Memory B cell (primary cell): ENCODE data around the gene ADAM11.
A peak's percentile ranks its signal among the peaks of the same experiment; 100 is the strongest.

Experiments
- ATAC-seq: fragments of 150-1000 bp; cut with Tn5 transposase; 2 replicates; pipeline ENCODE4 v1.10.0; 2021; ENCODE audit warnings: low read depth, mild to moderate bottlenecking, moderate library complexity
- DNase-seq, 2 donors: peaks; one replicate each; pipeline ENCODE4 v3.0.0; 2022; ENCODE audit warnings: low spot score in 2 of 2
- H3K27ac Mint-ChIP-seq: one replicate; pipeline ENCODE4 v1.8.0; 2022; ENCODE audit warnings: mild to moderate bottlenecking, moderate library complexity, mixed read lengths
- H3K27me3 Mint-ChIP-seq: one replicate; pipeline ENCODE4 v1.8.0; 2022; ENCODE audit warnings: mixed read lengths
- H3K36me3 Mint-ChIP-seq: one replicate; pipeline ENCODE4 v1.8.0; 2022; ENCODE audit warnings: mild to moderate bottlenecking, mixed read lengths
- H3K4me1 Mint-ChIP-seq: one replicate; pipeline ENCODE4 v1.8.0; 2022; ENCODE audit warnings: mixed read lengths
- H3K4me3 Mint-ChIP-seq: one replicate; pipeline ENCODE4 v1.8.0; 2022; ENCODE audit warnings: mild to moderate bottlenecking, moderate library complexity, mixed read lengths
- H3K9me3 Mint-ChIP-seq: one replicate; pipeline ENCODE4 v1.8.0; 2022; ENCODE audit warnings: mixed read lengths

Gene ADAM11

GRCh38 chr17:44776628-44777393 is 18.0 kb downstream of the ADAM11 start:
- Mint-ChIP-seq H3K36me3 (no peaks in the 10 kb centered on the region), H3K9me3 (no peaks in the 10 kb centered on the region), H3K27me3 (peaks cover 12% of the 10 kb centered on the region), H3K4me3 (peak overlapping the region; percentile 96), H3K27ac (no peak overlapping the region), H3K4me1 (peaks cover 18% of the 10 kb centered on the region)
- no peak for ATAC-seq
- DNase-seq: no peak

- Mint-ChIP-seq H3K9me3 (no peaks in the 10 kb centered on the region), H3K36me3 (no peaks in the 10 kb centered on the region), H3K4me1 (peaks cover 18% of the 10 kb centered on the region), H3K27ac (no peak overlapping the region), H3K4me3 (no peak overlapping the region), H3K27me3 (peaks cover 10% of the 10 kb centered on the region)
- DNase-seq (no peak), ATAC-seq (no peak)
These were observed 18.9 kb downstream of the ADAM11 start for GRCh38 chr17:44777394-44778348.

DNA sequence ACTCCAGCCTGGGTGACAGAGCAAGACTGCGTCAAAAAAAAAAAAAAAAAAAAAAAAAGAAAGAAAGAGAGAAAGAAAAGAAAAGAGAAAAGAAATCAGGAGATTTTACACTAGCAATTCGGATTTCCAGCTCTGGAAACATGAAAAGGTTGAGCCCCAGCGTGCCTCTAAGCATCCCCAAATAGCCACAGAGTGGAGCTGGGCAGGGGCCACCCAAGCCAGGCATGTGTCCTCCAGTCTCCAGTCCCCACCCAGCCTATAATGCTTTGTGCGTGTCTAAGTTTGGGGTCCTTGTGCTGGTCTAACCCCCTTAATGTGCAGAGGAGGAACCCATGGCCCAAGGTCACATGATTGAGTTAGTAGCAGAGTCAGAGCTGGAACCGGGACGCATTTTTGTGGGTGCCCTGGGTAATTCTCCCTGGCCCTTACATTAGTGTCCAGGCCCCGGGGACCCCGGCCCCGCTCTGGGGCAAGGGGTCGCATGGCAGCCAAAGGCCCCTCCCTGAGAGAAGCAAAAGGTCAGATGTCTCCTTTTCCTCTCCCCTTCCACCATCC is 19.9 kb downstream of the ADAM11 start:
- H3K4me3 Mint-ChIP-seq: peak overlapping the region; percentile 67
- no peak for DNase-seq
- no peak overlapping the region for H3K27ac Mint-ChIP-seq
- H3K36me3 Mint-ChIP-seq: no peaks in the 10 kb centered on the region
- no peak for ATAC-seq
- H3K9me3 Mint-ChIP-seq: no peaks in the 10 kb centered on the region
- peaks cover 10% of the 10 kb centered on the region for H3K27me3 Mint-ChIP-seq
- H3K4me1 Mint-ChIP-seq: peaks cover 18% of the 10 kb centered on the region

DNA sequence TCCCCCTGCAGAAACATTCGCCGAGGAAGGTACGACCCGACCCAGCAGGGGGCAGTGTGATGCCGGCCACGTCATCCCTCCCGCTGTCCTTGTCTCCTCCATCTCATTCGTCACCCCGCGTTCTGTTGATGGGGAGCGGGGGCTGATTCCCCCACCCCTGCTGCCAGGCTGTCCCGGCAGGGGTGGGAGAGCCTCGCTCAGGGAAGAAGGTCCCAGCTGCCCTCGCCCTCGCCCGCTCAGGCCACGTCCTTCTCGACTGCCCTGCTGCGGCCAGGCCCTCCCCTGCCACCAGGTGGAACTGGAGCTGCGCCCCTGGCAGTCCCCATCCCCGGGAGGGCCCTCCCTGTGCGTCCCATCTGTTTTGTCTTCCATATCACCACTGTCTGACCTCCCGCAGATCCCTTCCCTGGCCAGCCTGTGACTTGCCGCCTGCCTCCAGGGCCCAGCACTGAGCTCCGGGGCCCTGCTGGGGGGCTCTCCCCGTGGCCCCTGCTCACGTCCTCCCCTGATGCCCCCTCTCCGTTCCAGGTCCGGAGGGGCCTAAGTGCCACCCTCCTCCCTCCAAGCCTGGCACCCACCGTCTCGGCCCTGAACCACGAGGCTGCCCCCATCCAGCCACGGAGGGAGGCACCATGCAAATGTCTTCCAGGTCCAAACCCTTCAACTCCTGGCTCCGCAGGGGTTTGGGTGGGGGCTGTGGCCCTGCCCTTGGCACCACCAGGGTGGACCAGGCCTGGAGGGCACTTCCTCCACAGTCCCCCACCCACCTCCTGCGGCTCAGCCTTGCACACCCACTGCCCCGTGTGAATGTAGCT is 20.6 kb downstream of the ADAM11 start:
- no peak overlapping the region for H3K27ac Mint-ChIP-seq
- ATAC-seq: peak; percentile 36
- H3K27me3 Mint-ChIP-seq: peaks cover 10% of the 10 kb centered on the region
- peak; percentile 75 to 82 for DNase-seq
- no peaks in the 10 kb centered on the region for H3K9me3 Mint-ChIP-seq
- peak overlapping the region; percentile 67 for H3K4me3 Mint-ChIP-seq
- H3K4me1 Mint-ChIP-seq: peaks cover 18% of the 10 kb centered on the region
- H3K36me3 Mint-ChIP-seq: no peaks in the 10 kb centered on the region

GRCh38 chr17:44780161-44780560 is 21.4 kb downstream of the ADAM11 start:
- Mint-ChIP-seq H3K36me3 (no peaks in the 10 kb centered on the region), H3K27me3 (peaks cover 10% of the 10 kb centered on the region), H3K4me3 (no peak overlapping the region), H3K9me3 (no peaks in the 10 kb centered on the region), H3K27ac (no peak overlapping the region), H3K4me1 (peaks cover 15% of the 10 kb centered on the region)
- ATAC-seq (no peak), DNase-seq (no peak)

DNA sequence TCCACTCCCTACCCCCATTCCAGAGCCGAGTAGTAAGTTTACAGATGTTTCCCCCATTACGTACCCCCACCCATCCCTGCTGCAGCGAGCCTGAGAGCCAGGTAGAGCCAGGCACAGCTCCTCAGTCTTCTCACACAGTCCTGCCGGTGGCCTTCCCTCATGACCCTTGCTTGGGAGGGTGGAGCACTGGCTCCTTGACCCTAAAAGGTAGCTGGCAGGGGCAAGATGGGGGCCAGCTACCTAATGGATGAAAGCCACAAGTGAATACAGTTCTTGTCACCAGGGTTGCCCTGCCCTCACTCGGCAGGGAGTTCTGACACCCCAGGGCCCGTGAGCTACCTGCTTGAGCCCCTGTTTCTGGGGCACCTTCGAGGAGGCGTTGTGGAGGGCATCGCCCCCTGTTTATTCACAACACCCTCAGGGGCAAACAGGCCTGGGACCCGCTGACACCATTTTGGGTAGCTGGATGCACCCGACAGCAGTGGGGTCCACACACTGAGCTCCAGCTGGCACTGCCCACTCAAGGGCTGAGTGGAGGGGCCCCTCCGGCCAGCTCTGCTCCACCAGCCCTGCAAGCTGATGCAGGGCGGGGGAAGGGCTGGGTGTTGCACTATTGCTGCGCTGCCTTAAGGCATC is 22.2 kb downstream of the ADAM11 start:
- H3K27ac Mint-ChIP-seq: no peak overlapping the region
- H3K27me3 Mint-ChIP-seq: peaks cover 10% of the 10 kb centered on the region
- peak overlapping the region; percentile 47 for H3K4me3 Mint-ChIP-seq
- no peak for ATAC-seq
- H3K9me3 Mint-ChIP-seq: no peaks in the 10 kb centered on the region
- DNase-seq: no peak
- H3K36me3 Mint-ChIP-seq: no peaks in the 10 kb centered on the region
- H3K4me1 Mint-ChIP-seq: peaks cover 11% of the 10 kb centered on the region

GRCh38 chr17:44781551-44782325 is 22.9 kb downstream of the ADAM11 start:
- no peaks in the 10 kb centered on the region for H3K9me3 Mint-ChIP-seq
- DNase-seq (no peak), ATAC-seq (no peak)
- H3K27me3 Mint-ChIP-seq: peaks cover 10% of the 10 kb centered on the region
- H3K4me1 Mint-ChIP-seq: peaks cover 8% of the 10 kb centered on the region
- H3K4me3 Mint-ChIP-seq: no peak overlapping the region
- H3K27ac Mint-ChIP-seq: no peak overlapping the region
- no peaks in the 10 kb centered on the region for H3K36me3 Mint-ChIP-seq

DNA sequence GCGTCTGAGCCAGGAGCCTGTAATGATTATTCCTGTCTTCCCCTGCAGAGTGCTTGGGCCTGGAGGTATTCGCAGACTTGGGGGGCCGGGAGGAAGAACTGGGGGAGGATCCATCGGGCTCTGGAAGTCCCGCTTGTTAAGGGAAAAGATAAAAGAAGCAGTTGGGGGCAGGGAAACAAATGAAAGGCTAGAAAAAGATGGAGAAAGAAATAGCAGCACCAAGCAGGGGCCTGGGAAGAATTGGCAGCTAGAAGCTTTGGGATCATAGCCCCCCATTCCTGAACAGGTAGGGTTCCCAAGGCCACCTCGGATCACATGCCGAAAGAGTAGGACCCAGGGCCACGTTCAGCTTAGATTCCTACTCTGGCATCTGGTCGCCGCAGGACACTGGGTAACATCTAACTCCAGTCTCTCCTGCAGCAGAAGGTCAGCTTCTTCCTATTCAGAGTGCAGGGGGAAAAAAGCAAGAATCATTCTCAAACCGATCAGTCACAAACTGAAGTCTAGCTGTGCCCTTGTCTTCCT is 23.6 kb downstream of the ADAM11 start:
- no peak for DNase-seq
- Mint-ChIP-seq H3K36me3 (no peaks in the 10 kb centered on the region), H3K4me3 (no peak overlapping the region), H3K27me3 (peaks cover 9% of the 10 kb centered on the region), H3K4me1 (peaks cover 8% of the 10 kb centered on the region), H3K9me3 (no peaks in the 10 kb centered on the region), H3K27ac (no peak overlapping the region)
- ATAC-seq: no peak

DNA sequence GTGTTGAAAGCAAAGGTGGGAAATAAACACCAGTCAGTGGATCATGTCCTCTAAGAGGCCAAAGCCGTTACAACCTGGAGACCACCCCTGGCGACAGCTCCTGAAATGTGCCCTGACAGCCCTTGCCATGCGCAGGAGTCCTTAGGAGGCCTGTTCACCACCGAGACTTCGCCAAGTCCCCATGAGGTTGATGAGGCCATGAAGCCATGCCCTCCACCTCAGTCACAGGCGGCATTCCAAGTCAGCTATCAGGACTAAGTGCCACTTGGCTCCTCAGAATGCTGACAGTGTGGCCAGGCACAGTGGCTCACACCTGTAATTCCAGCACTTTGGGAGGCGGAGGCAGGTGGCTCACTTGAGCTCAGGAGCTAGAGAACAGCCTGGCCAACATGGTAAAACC is 27.1 kb downstream of the ADAM11 start:
- DNase-seq: no peak

DNA sequence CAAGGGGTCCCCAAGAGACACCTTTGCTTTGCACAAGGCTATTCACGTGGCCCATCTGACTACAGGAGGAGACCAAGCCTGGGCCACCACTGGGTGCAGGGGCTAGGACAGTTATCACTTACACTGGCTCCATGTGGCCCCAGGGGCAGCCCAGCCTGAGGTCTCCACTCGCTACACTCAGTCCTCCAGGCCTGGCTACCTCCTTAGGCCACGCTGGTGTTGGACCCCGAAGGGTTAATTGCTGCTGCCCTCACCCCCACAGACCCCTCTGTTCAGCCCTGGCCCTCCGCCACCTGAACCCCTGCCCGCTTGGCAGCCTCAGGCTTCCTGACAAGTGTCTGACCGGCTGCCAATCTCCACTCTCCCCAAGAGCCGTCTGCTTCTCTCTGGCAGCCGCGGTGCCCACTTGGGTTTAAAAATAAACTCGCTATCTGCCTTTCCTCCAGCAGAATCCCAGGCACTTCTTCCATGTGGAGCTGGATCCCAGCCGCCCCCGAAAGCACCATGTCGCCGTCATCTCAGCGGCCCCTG is 27.8 kb downstream of the ADAM11 start:
- DNase-seq (no peak), ATAC-seq (no peak)
- no peak overlapping the region for H3K27ac Mint-ChIP-seq
- H3K4me3 Mint-ChIP-seq: no peak overlapping the region
- no peaks in the 10 kb centered on the region for H3K4me1 Mint-ChIP-seq
- H3K9me3 Mint-ChIP-seq: no peaks in the 10 kb centered on the region
- H3K27me3 Mint-ChIP-seq: peaks cover 3% of the 10 kb centered on the region
- H3K36me3 Mint-ChIP-seq: no peaks in the 10 kb centered on the region

More for the DNA sequence above, 27.1 kb downstream of the ADAM11 start:
- Mint-ChIP-seq H3K27me3 (peaks cover 3% of the 10 kb centered on the region), H3K36me3 (no peaks in the 10 kb centered on the region), H3K27ac (no peak overlapping the region), H3K4me1 (no peaks in the 10 kb centered on the region), H3K9me3 (no peaks in the 10 kb centered on the region), H3K4me3 (no peak overlapping the region)
- ATAC-seq: no peak

DNA sequence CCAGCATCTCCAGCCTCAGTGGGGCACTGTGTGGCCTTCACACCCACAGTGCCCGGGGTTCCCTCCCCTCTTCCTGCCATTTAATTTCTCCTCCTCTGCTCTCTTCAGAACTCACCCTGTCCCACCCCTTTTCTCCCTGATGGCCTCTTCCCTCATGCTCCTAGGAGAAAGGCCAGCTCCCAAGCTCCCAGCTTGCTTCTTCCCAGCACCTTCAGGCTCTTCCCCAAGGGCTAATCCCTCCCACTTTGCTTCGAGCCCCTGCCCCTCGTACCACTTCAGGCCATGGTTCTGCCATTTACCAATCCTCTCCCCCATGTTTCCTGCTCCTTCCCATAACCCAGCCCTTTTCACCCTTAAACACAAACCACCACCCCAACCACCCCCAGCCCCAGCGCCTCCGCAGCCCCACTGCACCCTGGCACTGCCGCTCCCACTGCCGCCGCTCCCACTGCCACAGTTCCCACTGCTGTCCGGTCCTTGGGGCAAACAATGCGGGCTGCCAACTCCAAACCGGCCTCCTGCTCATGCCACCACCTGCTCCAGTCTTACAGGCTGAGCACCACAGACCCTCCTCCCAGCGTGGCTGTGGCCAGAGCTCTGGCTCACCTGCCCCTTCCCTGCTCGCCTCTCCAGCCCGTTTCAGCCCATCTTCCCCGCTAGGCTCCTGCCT is 28.6 kb downstream of the ADAM11 start:
- peaks cover 3% of the 10 kb centered on the region for H3K27me3 Mint-ChIP-seq
- DNase-seq (no peak), ATAC-seq (no peak)
- no peaks in the 10 kb centered on the region for H3K9me3 Mint-ChIP-seq
- no peak overlapping the region for H3K27ac Mint-ChIP-seq
- H3K36me3 Mint-ChIP-seq: no peaks in the 10 kb centered on the region
- H3K4me3 Mint-ChIP-seq: no peak overlapping the region
- no peaks in the 10 kb centered on the region for H3K4me1 Mint-ChIP-seq

- H3K27me3 Mint-ChIP-seq: peaks cover 3% of the 10 kb centered on the region
- no peaks in the 10 kb centered on the region for H3K9me3 Mint-ChIP-seq
- H3K4me3 Mint-ChIP-seq: no peak overlapping the region
- no peak for ATAC-seq
- no peak for DNase-seq
- no peak overlapping the region for H3K27ac Mint-ChIP-seq
- no peaks in the 10 kb centered on the region for H3K4me1 Mint-ChIP-seq
- no peaks in the 10 kb centered on the region for H3K36me3 Mint-ChIP-seq
These were observed 29.4 kb downstream of the ADAM11 start for GRCh38 chr17:44788139-44788538.
